Subcutaneous abdominal adipose tissue (tissue), 5 donors: Measurements from ENCODE around the gene FOXE1.
A peak's percentile ranks its signal among the peaks of the same experiment; 100 is the strongest.

Source experiments
- H3K27ac ChIP-seq: one replicate; pipeline ENCODE4 v1.7.0; 2013; ENCODE audit warnings: low read depth, mild to moderate bottlenecking, inconsistent platforms, low read length, moderate library complexity
- H3K27me3 ChIP-seq, 5 donors: one replicate each; pipeline ENCODE4 v1.7.0; 2013; ENCODE audit warnings: low read length in 5 of 5, inconsistent platforms in 1 of 5; ENCODE audit not compliant: control insufficient read depth in 5 of 5, insufficient read depth in 4 of 5
- H3K36me3 ChIP-seq, 5 donors: one replicate each; pipeline ENCODE4 v1.7.0; 2013; ENCODE audit warnings: low read length in 5 of 5; ENCODE audit not compliant: control insufficient read depth in 5 of 5, insufficient read depth in 5 of 5
- H3K4me1 ChIP-seq, 5 donors: one replicate each; pipeline ENCODE4 v1.7.0; 2013; ENCODE audit warnings: low read length in 5 of 5, mild to moderate bottlenecking in 3 of 5, moderate library complexity in 1 of 5; ENCODE audit not compliant: control insufficient read depth in 5 of 5, insufficient read depth in 5 of 5
- H3K4me3 ChIP-seq, 5 donors: one replicate each; pipeline ENCODE4 v1.7.0; 2013; ENCODE audit warnings: low read length in 5 of 5, low read depth in 1 of 5
- H3K9ac ChIP-seq, 5 donors: one replicate each; pipeline ENCODE4 v1.7.0; 2013; ENCODE audit warnings: low read length in 5 of 5, mild to moderate bottlenecking in 4 of 5, moderate library complexity in 3 of 5
- H3K9me3 ChIP-seq, 5 donors: one replicate each; pipeline ENCODE4 v1.7.0; 2013; ENCODE audit warnings: low read length in 5 of 5; ENCODE audit not compliant: control insufficient read depth in 5 of 5
- donor health status: healthy.
- donor health status: healthy.
- donor health status: healthy.
- donor health status: healthy.
- donor health status: healthy.

FOXE1 gene

DNA sequence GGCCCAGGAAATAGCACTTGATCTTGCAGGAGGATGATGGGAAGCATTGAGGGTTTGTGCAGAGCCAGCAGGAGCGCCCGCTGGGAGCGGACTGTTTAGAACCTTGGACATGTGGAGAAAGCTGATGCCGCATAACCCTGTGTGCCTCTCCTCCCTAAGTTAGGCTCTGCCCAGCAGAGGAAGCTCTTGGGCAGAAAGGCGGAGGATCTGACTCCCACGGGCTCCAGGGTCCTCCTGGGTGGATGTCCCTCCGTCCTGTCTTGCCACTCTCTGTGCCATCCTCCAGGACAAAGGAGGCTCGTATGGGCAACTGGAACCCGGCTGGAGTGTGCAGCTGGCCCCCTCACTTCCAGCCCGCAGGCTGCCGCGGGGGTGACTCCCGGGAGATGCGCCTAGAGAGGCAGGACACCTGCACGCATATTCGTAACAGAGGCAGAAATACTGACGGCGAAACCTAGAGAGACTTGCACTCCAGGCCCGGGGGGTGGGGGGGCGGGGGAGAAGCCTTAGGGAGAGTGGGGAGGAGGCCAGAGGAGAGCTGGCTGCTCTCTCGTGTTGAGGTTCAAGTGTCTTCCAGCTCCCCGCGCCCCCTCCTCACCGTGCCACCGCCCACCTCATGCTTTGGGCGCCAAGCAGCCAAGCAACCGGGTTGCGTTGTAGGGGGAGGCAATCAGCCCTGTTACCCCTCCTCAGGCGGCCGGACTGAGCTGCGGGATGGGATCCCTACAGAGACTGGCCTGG is 5.4 kb upstream of the FOXE1 start:
- Histone ChIP-seq H3K27me3 (peaks cover 51 to 75% (median 68%) of the 10 kb centered on the region in 5 donors), H3K9ac (no peak overlapping the region), H3K27ac (no peak overlapping the region), H3K36me3 (no peaks in the 10 kb centered on the region), H3K9me3 (no peaks in the 10 kb centered on the region), H3K4me1 (peaks cover 0 to 24% (median 21%) of the 10 kb centered on the region in 5 donors), H3K4me3 (no peak overlapping the region)

DNA sequence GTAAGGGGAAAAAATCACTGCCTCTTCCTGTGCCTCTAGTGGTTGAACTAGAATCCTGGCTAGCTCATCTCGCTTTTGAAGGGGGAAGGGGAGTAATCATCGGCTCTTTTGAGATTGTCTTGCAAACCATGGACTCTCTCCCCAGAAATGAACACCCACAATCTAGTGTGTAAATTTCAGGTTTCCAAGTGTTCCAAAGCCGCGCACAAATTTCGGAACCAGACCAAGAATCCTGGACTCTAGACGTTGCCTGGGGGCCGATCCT is 4.9 kb upstream of the FOXE1 start:
- peaks cover 49 to 74% (median 66%) of the 10 kb centered on the region in 5 donors for H3K27me3 ChIP-seq
- H3K4me1 ChIP-seq: peaks cover 0 to 29% (median 25%) of the 10 kb centered on the region in 5 donors
- no peaks in the 10 kb centered on the region for H3K9me3 ChIP-seq
- no peak overlapping the region for H3K27ac ChIP-seq
- H3K4me3 ChIP-seq: no peak overlapping the region
- no peak overlapping the region for H3K9ac ChIP-seq
- H3K36me3 ChIP-seq: no peaks in the 10 kb centered on the region

GRCh38 chr9:97848480-97849237 is 4.4 kb upstream of the FOXE1 start:
- H3K36me3 ChIP-seq: no peaks in the 10 kb centered on the region
- H3K9me3 ChIP-seq: no peaks in the 10 kb centered on the region
- peaks cover 49 to 76% (median 69%) of the 10 kb centered on the region in 5 donors for H3K27me3 ChIP-seq
- peaks cover 0 to 34% (median 29%) of the 10 kb centered on the region in 5 donors for H3K4me1 ChIP-seq
- H3K9ac ChIP-seq: no peak overlapping the region
- H3K4me3 ChIP-seq: peak overlapping the region in 4 of 5 donors; percentile 11 to 53 (median 37)
- no peak overlapping the region for H3K27ac ChIP-seq

DNA sequence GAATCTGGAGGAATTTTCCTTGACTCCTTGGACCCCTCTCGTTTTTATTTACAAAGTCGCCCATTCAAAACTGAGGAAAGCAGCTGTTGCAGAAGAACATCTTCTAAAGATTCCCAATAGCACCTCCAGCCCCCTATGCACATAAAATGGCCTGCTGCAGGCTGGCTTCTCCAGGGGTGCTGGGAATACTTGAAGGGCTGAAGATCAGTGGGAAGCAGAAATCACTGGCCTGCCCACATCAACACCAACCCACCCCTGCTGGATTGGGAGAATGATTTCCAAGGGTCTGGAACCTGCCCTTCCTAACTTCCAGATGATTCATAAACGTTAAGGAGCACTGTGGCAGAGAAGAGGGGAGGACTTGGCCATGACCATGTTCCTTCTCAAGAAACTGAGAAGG is 3.0 kb upstream of the FOXE1 start:
- Histone ChIP-seq H3K27ac (no peak overlapping the region), H3K4me3 (no peak overlapping the region), H3K27me3 (peaks cover 60 to 85% (median 78%) of the 10 kb centered on the region in 5 donors), H3K36me3 (no peaks in the 10 kb centered on the region), H3K9ac (no peak overlapping the region), H3K9me3 (no peaks in the 10 kb centered on the region), H3K4me1 (peaks cover 0 to 39% (median 29%) of the 10 kb centered on the region in 5 donors)

DNA sequence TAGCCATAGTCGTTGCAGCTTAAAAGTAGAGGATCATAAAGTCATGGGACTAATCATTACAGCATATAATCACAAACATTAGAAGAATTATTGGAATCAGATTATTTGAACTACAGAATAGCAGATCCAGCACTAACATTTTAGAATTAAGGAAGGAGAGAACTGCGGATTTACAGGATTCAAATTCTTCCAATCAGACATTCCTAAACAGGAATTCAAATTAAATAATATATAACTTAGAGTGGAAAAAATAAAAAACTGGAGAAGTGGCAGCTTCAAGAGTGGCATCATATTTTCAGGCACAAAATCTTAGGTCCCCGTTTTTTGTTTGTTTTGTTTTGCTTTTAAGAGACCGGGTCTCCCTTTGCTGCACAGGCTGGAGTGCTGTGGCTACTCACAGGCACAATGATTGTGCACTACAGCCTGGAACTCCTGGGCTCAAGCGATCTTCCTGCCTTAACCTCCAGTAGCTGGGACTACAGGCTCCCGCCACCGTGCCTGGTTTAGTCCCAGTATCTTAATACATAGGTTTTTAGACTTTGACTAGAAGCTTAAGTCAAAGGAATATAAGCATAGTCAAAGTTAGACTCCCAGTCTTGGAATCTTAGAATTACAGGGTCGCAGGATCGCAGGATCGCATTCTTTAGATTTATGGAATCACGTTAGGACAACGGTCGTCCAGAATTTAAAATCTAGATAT is 2.1 kb upstream of the FOXE1 start:
- Histone ChIP-seq H3K9ac (no peak overlapping the region), H3K4me1 (peaks cover 0 to 39% (median 29%) of the 10 kb centered on the region in 5 donors), H3K4me3 (peak overlapping the region in 1 of 5 donors; percentile 35), H3K27me3 (peaks cover 68 to 88% (median 86%) of the 10 kb centered on the region in 5 donors), H3K27ac (no peak overlapping the region), H3K36me3 (no peaks in the 10 kb centered on the region), H3K9me3 (no peaks in the 10 kb centered on the region)

DNA sequence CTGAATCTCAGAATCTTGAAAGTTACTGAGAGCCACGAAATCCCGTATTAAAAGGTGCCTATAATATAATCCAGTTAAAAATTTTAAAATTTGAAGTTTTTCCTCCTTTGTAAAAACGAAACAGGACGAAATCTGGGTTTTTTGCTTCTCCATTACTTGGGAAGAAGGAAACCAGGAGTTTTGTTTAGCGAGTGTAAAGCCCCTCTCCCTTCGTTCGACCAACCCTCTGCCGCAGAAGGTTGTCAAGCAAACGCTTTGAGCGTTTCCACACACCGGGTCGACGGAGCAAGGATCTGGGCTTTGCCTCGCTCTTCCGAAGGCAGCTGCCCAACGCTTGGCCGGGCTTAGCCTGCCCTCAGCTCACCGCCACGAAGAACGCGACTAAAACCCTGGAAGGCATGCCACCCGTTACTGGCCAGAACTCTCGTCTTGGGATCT is 1.6 kb upstream of the FOXE1 start:
- Histone ChIP-seq H3K27ac (no peak overlapping the region), H3K9ac (no peak overlapping the region), H3K4me1 (peaks cover 0 to 39% (median 29%) of the 10 kb centered on the region in 5 donors), H3K9me3 (no peaks in the 10 kb centered on the region), H3K4me3 (peak overlapping the region in 2 of 5 donors; percentile 35), H3K27me3 (peaks cover 67 to 88% (median 86%) of the 10 kb centered on the region in 5 donors), H3K36me3 (no peaks in the 10 kb centered on the region)

DNA sequence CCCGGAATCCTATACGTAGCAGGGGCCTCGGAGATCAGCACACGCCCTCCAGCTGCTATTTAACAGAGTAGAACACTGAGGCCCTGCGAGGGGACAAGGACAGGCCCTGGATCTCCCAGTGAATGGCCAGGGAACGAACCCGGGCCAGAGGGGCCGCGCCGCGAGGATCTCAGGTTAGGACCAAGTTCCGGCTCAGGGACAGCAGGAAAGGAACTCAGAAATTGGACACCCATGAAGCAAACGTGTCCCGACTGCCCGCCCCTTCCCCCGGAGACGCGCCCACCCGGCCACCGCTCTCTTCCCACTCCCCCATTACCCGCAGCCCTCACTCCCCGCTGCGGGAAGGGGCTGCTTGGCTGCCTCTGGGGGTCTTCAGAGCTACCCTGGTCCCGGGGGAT is 1.0 kb upstream of the FOXE1 start:
- Histone ChIP-seq H3K9me3 (no peaks in the 10 kb centered on the region), H3K36me3 (no peaks in the 10 kb centered on the region), H3K4me3 (no peak overlapping the region), H3K4me1 (peaks cover 0 to 39% (median 29%) of the 10 kb centered on the region in 5 donors), H3K27ac (no peak overlapping the region), H3K9ac (no peak overlapping the region), H3K27me3 (peaks cover 67 to 88% (median 86%) of the 10 kb centered on the region in 5 donors)

GRCh38 chr9:97852399-97853055 is 499 bp upstream of the FOXE1 start:
- H3K36me3 ChIP-seq: no peaks in the 10 kb centered on the region
- no peaks in the 10 kb centered on the region for H3K9me3 ChIP-seq
- peaks cover 0 to 41% (median 29%) of the 10 kb centered on the region in 5 donors for H3K4me1 ChIP-seq
- no peak overlapping the region for H3K27ac ChIP-seq
- H3K9ac ChIP-seq: no peak overlapping the region
- peak overlapping the region in 2 of 5 donors; percentile 29 to 60 for H3K4me3 ChIP-seq
- H3K27me3 ChIP-seq: peaks cover 68 to 88% (median 86%) of the 10 kb centered on the region in 5 donors

DNA sequence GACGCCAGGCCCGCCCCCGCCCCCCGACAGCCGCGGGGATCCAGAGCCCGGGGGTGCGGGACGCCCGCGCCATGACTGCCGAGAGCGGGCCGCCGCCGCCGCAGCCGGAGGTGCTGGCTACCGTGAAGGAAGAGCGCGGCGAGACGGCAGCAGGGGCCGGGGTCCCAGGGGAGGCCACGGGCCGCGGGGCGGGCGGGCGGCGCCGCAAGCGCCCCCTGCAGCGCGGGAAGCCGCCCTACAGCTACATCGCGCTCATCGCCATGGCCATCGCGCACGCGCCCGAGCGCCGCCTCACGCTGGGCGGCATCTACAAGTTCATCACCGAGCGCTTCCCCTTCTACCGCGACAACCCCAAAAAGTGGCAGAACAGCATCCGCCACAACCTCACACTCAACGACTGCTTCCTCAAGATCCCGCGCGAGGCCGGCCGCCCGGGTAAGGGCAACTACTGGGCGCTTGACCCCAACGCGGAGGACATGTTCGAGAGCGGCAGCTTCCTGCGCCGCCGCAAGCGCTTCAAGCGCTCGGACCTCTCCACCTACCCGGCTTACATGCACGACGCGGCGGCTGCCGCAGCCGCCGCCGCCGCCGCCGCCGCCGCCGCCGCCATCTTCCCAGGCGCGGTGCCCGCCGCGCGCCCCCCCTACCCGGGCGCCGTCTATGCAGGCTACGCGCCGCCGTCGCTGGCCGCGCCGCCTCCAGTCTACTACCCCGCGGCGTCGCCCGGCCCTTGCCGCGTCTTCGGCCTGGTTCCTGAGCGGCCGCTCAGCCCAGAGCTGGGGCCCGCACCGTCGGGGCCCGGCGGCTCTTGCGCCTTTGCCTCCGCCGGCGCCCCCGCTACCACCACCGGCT is 1.0 kb downstream of the FOXE1 start:
- Histone ChIP-seq H3K9me3 (no peaks in the 10 kb centered on the region), H3K4me1 (peaks cover 0 to 36% (median 26%) of the 10 kb centered on the region in 5 donors), H3K9ac (no peak overlapping the region), H3K4me3 (peak overlapping the region in 4 of 5 donors; percentile 39 to 60 (median 54)), H3K36me3 (no peaks in the 10 kb centered on the region), H3K27me3 (peaks cover 68 to 90% (median 86%) of the 10 kb centered on the region in 5 donors), H3K27ac (no peak overlapping the region)
